GM23338 (cell line): ENCODE measurements around the gene PAPPA. TPM values are rescaled to one million over a fixed set of nuclear protein-coding genes. Genes with fewer than 3 reads are reported as not detected.

ENCODE experiments used
- CREB1 ChIP-seq: fragments of 250-450 bp; sonication (Bioruptor Pico); IDR thresholded peaks from 2 replicates; pipeline ENCODE4 v1.5.0; 2020; ENCODE audit warnings: low read depth, mild to moderate bottlenecking, moderate library complexity
- ETS1 ChIP-seq: IDR thresholded peaks from 2 replicates; pipeline ENCODE4 v1.6.1; 2016; ENCODE audit warnings: antibody characterized with exemption
- REST ChIP-seq: IDR thresholded peaks from one replicate; pipeline ENCODE4 v1.6.1; 2018; ENCODE audit warnings: antibody characterized with exemption; ENCODE audit not compliant: unreplicated experiment
- ZNF114 ChIP-seq: fragments of 250-450 bp; sonication (Bioruptor Pico); IDR thresholded peaks from 2 replicates; pipeline ENCODE4 v1.5.0; 2020; ENCODE audit warnings: mild to moderate bottlenecking, moderate library complexity
- ZNF462 ChIP-seq: fragments of 250-450 bp; sonication (Bioruptor Pico); IDR thresholded peaks from 2 replicates; pipeline ENCODE4 v1.5.0; 2020; ENCODE audit warnings: mild to moderate bottlenecking, moderate library complexity
- polyA plus RNA-seq: library from polyadenylated mRNA; unstranded; fragments of >200 nt; fragmentation: Nextera tagmentation; extraction: Ambion mirVana; gene quantifications from 2 replicates; pipeline ENCODE4 v1.2.1, GENCODE V29; 2016
- total RNA-seq: library from RNA; depleted of rRNA; stranded (reverse); fragments of >200 nt; shearing (Covaris generic); gene quantifications from 2 replicates; pipeline ENCODE4 v1.2.3, GENCODE V29; 2014

The PAPPA gene
- total and polyA plus RNA-seq, 2 experiments from 2014 or later, result 0.38 to 0.66 TPM

GRCh38 chr9:116162241-116162781 lies 8.7 kb downstream of the PAPPA start (continued):
- no peak for TF ChIP-seq REST
- TF ChIP-seq ZNF114 (CRISPR knock-in tag), result no peak
- no peak for TF ChIP-seq ETS1
- no peak for TF ChIP-seq ZNF462 (CRISPR knock-in tag)
- no peak for TF ChIP-seq CREB1 (CRISPR knock-in tag)
